Heart right ventricle (tissue), 16 donors: ENCODE results near the gene PIP5KL1. TPM values are rescaled to one million over a fixed set of nuclear protein-coding genes. Genes with fewer than 3 reads are reported as not detected.

Source experiments
- ATAC-seq, 8 donors: fragments of 200-7000 bp; cut with Tn5 transposase; one replicate each; pipeline ENCODE4 v1.9.1; 2020; ENCODE audit warnings: mild to moderate bottlenecking in 8 of 8, moderate library complexity in 8 of 8, moderate number of reproducible peaks in 1 of 8
- DNase-seq, 2 donors: peaks; one replicate each; pipeline ENCODE4 v3.0.0-alpha.2; 2020
- H3K27ac ChIP-seq, 10 donors: fragments of 200-600 bp; sonication (generic) in 2 of 10; one replicate each; pipeline versions ENCODE4 v1.5.0 to v1.8.0; 2020 to 2022; ENCODE audit warnings: mild to moderate bottlenecking in 3 of 10
- H3K27me3 ChIP-seq, 7 donors: fragments of 200-600 bp; one replicate each; pipeline ENCODE4 v1.8.0; 2021 to 2022; ENCODE audit warnings: mild to moderate bottlenecking in 2 of 7
- H3K36me3 ChIP-seq, 9 donors: fragments of 200-600 bp; sonication (generic) in 1 of 9; one replicate each; pipeline versions ENCODE4 v1.5.0 to v1.8.0; 2020 to 2022; ENCODE audit warnings: mild to moderate bottlenecking in 2 of 9
- H3K4me1 ChIP-seq, 9 donors: fragments of 200-600 bp; sonication (generic) in 1 of 9; one replicate each; pipeline versions ENCODE4 v1.5.0 to v1.8.0; 2020 to 2022; ENCODE audit warnings: mild to moderate bottlenecking in 4 of 9
- H3K4me3 ChIP-seq, 10 donors: fragments of 200-600 bp; sonication (generic) in 2 of 10; one replicate each; pipeline versions ENCODE4 v1.5.0 to v1.8.0; 2020 to 2022; ENCODE audit warnings: mild to moderate bottlenecking in 7 of 10, moderate library complexity in 2 of 10
- H3K9me3 ChIP-seq, 11 donors: fragments of 200-600 bp in 10 of 11; sonication (generic) in 2 of 11; one replicate each; pipeline versions ENCODE4 v1.5.0 to v1.8.0; 2013 to 2022; ENCODE audit warnings: mild to moderate bottlenecking in 2 of 11, control low read depth in 1 of 11, moderate library complexity in 1 of 11
- WGBS, 2 donors: extraction: QIAGEN DNeasy Blood & Tissue Kit; methylation state at CpG; one replicate each; pipeline ENCODE4 v1.1.7; 2013; ENCODE audit warnings: inconsistent platforms in 1 of 2; 5-methylcytosine and 5-hydroxymethylcytosine counted together
- intact Hi-C, 10 donors: fragments of 100-400 bp; cut with DNase I; formaldehyde crosslinking; loops; one replicate each; pipeline versions ENCODE4 v1.11.1 to v1.14.2; 2022
- polyA plus RNA-seq, 2 donors: library from polyadenylated mRNA; stranded (reverse); fragments of 200-250 nt; gene quantifications; one replicate each; pipeline ENCODE4 v1.2.3, GENCODE V29; 2013
- total RNA-seq, 10 donors: library from RNA; stranded (reverse); fragmentation: NEBNext Ultra II Directional in 3 of 10; extraction: Animal tissue kit (Norgen Biotek cat#: 25700) in 3 of 10; gene quantifications; one replicate each; pipeline versions ENCODE4 v1.2.1 to v1.2.4, GENCODE V29; 2021 to 2023
- TF ChIP-seq, protein P1 (sequence below), 9 donors: fragments of 200-600 bp; sonication (generic) in 2 of 9; IDR thresholded peaks; one replicate each; pipeline versions ENCODE4 v1.5.0 to v1.8.0; 2021 to 2022; ENCODE audit warnings: antibody characterized with exemption in 9 of 9, mild to moderate bottlenecking in 5 of 9, moderate library complexity in 1 of 9
- donor health status: Arrhythmogenic right ventricular cardiomyopathy.
- donor health status: ischemic (EF 13 %, LVEDD 7.1; RV severe dilation, severe dysfunction).
- donor health status: healthy with polysubstance abuse.
- donor health status: DM: no; HTN: yes; CAD: no.
- donor health status: DM: no; HTN: no; CAD: no.
- donor health status: ischemic (EF 25% LVEDD 6.9; RV normal size, moderate dysfunction).
- donor health status: ischemic (EF 25% LVEDD 5.7; RV mildly dilated, moderate dysfunction).
- donor health status: healthy.
- donor health status: DM: yes; HTN: yes; CAD: no.
- donor health status: Ischemic cardiomyopathy.
- donor health status: ischemic (EF 35%, LVEDD 5.7; RV mildly dilated, moderate dysfunction).
- donor health status: nonischemic (EF 11% LVEDD 7.7; RV severe dilation, severe dysfunction).
- donor health status: DM: yes; HTN: yes; CAD: no.
- donor health status: PGD.
- donor health status: ischemic (EF 29% LVEDD 5.4; RV normal size, mild dysfunction).
- donor health status: nonischemic (EF 23%, LVEDD 6.1; RV moderate dilation, normal function).

PIP5KL1 gene
- total and polyA plus RNA-seq, 12 donors, result 0.25 to 0.59 (median 0.46) TPM; not detected in 4

DNA sequence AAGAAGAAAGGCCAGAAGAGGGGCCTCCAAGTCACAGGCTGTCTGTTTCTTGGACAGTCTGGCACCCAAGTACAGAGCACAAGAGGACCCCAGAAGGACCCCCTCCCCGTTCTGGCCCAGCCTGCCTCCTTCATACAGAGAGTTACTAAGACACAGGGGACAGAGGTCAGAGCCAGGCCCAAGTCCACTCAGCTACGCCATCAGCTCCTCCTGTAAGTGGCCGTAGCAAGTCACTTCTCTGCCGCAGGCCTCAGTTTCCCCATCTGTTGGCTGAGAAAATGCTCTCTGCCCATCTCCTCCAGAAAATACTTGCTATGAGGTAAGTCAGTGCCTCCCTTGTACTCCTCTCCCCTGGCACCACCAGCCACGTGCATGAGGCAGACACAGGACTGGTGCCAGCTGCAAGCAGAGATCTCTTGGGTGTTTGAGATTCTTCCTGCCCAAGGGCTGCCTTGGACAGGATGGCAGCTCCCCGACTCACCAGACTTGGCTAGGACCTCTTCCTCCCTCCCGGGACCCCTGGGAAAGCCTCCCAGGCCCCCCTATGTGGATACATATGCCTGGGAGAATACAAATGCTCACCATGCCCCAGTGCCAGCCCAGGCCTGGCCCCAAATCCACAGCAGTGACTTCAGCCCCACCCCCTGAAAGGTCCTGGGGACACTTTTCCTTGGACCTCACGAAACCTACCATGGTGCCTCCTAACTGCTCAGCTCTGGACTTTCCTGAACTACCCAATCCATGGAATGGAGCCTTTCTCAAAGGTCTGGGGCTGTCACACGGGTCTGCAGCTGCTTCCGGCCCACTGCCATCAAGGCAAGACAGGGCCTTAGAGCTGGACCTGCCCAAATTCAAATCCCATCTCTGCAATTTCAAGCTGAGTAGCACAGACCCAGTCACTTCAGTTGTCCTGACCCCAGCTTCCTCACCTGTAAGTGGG is 45.1 kb upstream of the PIP5KL1 start:
- DNase-seq (peak in 1 of 2 donors; percentile 17), ATAC-seq (no peak)
- intact Hi-C loops, result no loop called here
- H3K9me3 ChIP-seq, result no peaks in the 10 kb centered on the region
- TF ChIP-seq, protein P1, sequence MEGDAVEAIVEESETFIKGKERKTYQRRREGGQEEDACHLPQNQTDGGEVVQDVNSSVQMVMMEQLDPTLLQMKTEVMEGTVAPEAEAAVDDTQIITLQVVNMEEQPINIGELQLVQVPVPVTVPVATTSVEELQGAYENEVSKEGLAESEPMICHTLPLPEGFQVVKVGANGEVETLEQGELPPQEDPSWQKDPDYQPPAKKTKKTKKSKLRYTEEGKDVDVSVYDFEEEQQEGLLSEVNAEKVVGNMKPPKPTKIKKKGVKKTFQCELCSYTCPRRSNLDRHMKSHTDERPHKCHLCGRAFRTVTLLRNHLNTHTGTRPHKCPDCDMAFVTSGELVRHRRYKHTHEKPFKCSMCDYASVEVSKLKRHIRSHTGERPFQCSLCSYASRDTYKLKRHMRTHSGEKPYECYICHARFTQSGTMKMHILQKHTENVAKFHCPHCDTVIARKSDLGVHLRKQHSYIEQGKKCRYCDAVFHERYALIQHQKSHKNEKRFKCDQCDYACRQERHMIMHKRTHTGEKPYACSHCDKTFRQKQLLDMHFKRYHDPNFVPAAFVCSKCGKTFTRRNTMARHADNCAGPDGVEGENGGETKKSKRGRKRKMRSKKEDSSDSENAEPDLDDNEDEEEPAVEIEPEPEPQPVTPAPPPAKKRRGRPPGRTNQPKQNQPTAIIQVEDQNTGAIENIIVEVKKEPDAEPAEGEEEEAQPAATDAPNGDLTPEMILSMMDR (IDR thresholded peaks at IDR 0.05), result no peak
- WGBS, 2 donors, result 71 to 74% methylated on average over 10 of the region's 10 CpGs
- no peaks in the 10 kb centered on the region for H3K36me3 ChIP-seq
- H3K27ac ChIP-seq, result peak overlapping the region in 8 of 10 donors; percentile 28 to 93 (median 78)
- peaks cover 0 to 7% (median 0%) of the 10 kb centered on the region in 7 donors for H3K27me3 ChIP-seq
- peaks cover 55 to 96% (median 91%) of the 10 kb centered on the region in 9 donors for H3K4me1 ChIP-seq
- peak overlapping the region in 1 of 10 donors; percentile 81 for H3K4me3 ChIP-seq

DNA sequence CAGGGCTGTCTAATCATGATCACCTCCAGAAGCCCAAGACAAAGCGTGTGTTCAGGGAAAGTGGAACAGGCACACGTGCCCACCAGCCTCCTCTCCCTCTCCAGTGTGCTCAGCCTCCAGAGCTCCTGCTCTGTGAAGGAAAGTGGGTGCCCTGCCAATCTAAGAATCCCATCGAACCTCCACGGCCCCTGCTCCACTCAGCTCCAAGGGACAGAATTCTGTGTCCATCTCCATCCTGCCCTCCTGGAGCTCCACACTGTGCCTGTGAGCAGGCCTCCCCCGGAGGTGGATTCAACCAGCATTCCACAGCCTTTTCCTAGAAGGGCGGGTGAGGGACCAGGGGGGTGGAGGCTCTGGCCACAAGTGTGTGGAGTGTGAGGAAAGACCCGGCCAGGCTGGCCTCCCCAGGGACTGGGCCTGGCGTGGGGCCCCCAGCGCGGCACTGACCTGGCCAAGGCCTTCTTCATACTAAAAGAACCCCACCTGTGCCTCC is 44.2 kb upstream of the PIP5KL1 start:
- H3K4me1 ChIP-seq, result peaks cover 56 to 100% (median 96%) of the 10 kb centered on the region in 9 donors
- no peak overlapping the region for H3K4me3 ChIP-seq
- H3K36me3 ChIP-seq, result no peaks in the 10 kb centered on the region
- TF ChIP-seq, protein P1 (IDR thresholded peaks at IDR 0.05), result no peak
- DNase-seq (peak in 1 of 2 donors; percentile 23), ATAC-seq (peak in 1 of 8 donors; percentile 8)
- H3K27ac ChIP-seq, result peak overlapping the region in 8 of 10 donors; percentile 28 to 93 (median 78)
- intact Hi-C loops, result no loop called here
- WGBS, 2 donors, result 44 to 49% methylated on average over 10 of the region's 10 CpGs
- H3K27me3 ChIP-seq, result peaks cover 0 to 3% (median 0%) of the 10 kb centered on the region in 7 donors
- no peaks in the 10 kb centered on the region for H3K9me3 ChIP-seq

DNA sequence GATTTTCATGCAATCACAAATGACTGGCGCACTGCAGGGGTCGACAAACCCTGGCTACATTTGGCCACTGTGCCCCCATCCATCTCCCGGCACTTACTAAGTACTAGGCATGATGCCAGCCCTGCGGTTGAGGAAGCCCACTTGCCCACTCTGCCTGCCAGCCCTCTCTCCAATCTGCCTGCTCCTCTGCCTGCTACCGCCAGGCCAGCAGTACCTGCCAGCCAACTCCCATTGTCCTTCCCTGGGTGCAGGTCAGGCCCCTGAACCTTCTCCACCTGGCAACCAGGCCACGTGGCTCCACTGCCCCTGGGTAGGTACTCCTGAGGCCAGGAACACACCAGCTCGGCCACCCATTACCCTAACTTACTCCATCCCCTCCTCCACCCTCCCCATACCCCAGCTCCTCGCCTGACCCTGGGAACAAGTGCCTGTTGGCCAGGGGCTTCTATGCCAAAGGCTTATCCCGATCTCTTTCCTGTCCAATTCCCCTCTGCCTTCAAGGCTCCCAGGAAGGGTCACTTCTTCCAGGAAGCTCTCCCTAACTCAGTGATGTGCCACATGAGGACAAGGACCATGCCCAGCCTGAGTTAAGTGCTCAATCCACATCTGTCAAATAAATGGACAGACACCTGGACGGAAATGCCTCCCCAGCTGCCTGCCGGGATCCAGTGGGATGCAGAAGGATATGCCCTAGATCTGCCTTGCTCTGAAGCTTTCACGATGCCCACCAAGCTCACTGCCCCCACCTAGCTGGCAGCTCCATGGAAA is 43.6 kb upstream of the PIP5KL1 start:
- ATAC-seq (no peak), DNase-seq (no peak)
- no peaks in the 10 kb centered on the region for H3K27me3 ChIP-seq
- 63 to 66% methylated on average over 12 of the region's 12 CpGs for WGBS, 2 donors
- no peaks in the 10 kb centered on the region for H3K9me3 ChIP-seq
- intact Hi-C loops, result no loop called here
- TF ChIP-seq, protein P1 (IDR thresholded peaks at IDR 0.05), result no peak
- H3K4me3 ChIP-seq, result peak overlapping the region in 1 of 10 donors; percentile 5
- H3K36me3 ChIP-seq, result no peaks in the 10 kb centered on the region
- peak overlapping the region; percentile 25 to 93 (median 76) for H3K27ac ChIP-seq
- H3K4me1 ChIP-seq, result peaks cover 63 to 100% (median 96%) of the 10 kb centered on the region in 9 donors
